Panc1 (cell line): ENCODE measurements around the gene BNIP3. TPM values are rescaled to one million over a fixed set of nuclear protein-coding genes. Genes with fewer than 3 reads are reported as not detected.

Experiments used
- ATAC-seq: fragments of 200-7000 bp; cut with Tn5 transposase; 2 replicates; pipeline ENCODE4 v1.9.1; 2020; ENCODE audit warnings: mild to moderate bottlenecking, moderate library complexity
- BruUV-seq: library from RNA; stranded (reverse); fragments of 400-500 nt; replicated peaks from 2 replicates; lab custom pipeline; 2021; lab: Mats Ljungman, UMichigan
- CTCF ChIA-PET: fragments of 300-600 bp; sonication (Branson Sonifier 250); formaldehyde crosslinking; loops from one replicate; lab custom pipeline; 2022; ENCODE audit warnings: antibody characterized with exemption; lab: Charles Lee
- POLR2A ChIA-PET: fragments of 300-600 bp; sonication (Branson Sonifier 250); formaldehyde crosslinking; loops from one replicate; lab custom pipeline; 2022; ENCODE audit warnings: antibody characterized with exemption; lab: Charles Lee
- DNase-seq: peaks from one replicate; pipeline ENCODE4 v3.0.0-alpha.2; 2010; ENCODE audit warnings: low read depth, low spot score
- H3K27ac ChIP-seq: 2 replicates; pipeline ENCODE4 v1.5.1; 2011; ENCODE audit warnings: mild to moderate bottlenecking, low read length, inconsistent platforms
- H3K27me3 ChIP-seq: fragments of 200-500 bp; sonication (Bioruptor generic); 2 replicates; pipeline ENCODE4 v1.6.0; 2014; ENCODE audit warnings: low read length, inconsistent platforms; ENCODE audit not compliant: control insufficient read depth, insufficient read depth
- H3K36me3 ChIP-seq: fragments of 200-500 bp; sonication (Bioruptor generic); 2 replicates; pipeline ENCODE4 v1.5.1; 2014; ENCODE audit warnings: inconsistent platforms, mild to moderate bottlenecking, low read length, moderate library complexity; ENCODE audit not compliant: control insufficient read depth, insufficient read depth
- H3K4me1 ChIP-seq: 2 replicates; pipeline ENCODE4 v1.5.1; 2011; ENCODE audit warnings: inconsistent platforms, mild to moderate bottlenecking, low read length, moderate library complexity; ENCODE audit not compliant: control insufficient read depth, insufficient read depth
- H3K4me3 ChIP-seq, 2 experiments: 2 replicates each; pipeline ENCODE4 v1.5.1; 2011 to 2012; ENCODE audit warnings: low read depth in 2 of 2, low read length in 2 of 2, mild to moderate bottlenecking in 2 of 2, inconsistent platforms in 1 of 2, moderate library complexity in 1 of 2
- H3K9me3 ChIP-seq: fragments of 200-500 bp; sonication (Bioruptor generic); 2 replicates; pipeline ENCODE4 v1.5.1; 2014; ENCODE audit warnings: low read depth, mild to moderate bottlenecking, inconsistent platforms, low read length, moderate library complexity; ENCODE audit not compliant: control insufficient read depth, insufficient read depth
- POLR2AphosphoS5 ChIP-seq: IDR thresholded peaks from 2 replicates; pipeline ENCODE4 v1.6.1; 2012; ENCODE audit warnings: mild to moderate bottlenecking, low read depth, low read length, moderate library complexity
- SIN3A ChIP-seq: IDR thresholded peaks from 2 replicates; pipeline ENCODE4 v1.6.1; 2012; ENCODE audit warnings: low read depth, mild to moderate bottlenecking, low read length, moderate library complexity, borderline replicate concordance; ENCODE audit not compliant: insufficient read depth
- TCF7L2 ChIP-seq: IDR thresholded peaks from 2 replicates; pipeline ENCODE4 v1.6.1; 2011; ENCODE audit warnings: mild to moderate bottlenecking, low read depth, low read length, inconsistent platforms
- in situ Hi-C: cut with HindIII; loops from 2 replicates; pipeline ENCODE4 v1.10.0; 2016; ENCODE audit warnings: low sequenced_read_pairs, low pct_unique_long_range_greater_than_20kb
- intact Hi-C: fragments of 100-400 bp; cut with micrococcal nuclease; formaldehyde crosslinking; loops from one replicate; pipeline ENCODE4 v1.10.0; 2022; ENCODE audit not compliant: unreplicated experiment
- total RNA-seq: library from RNA; stranded (reverse); gene quantifications from one replicate; pipeline ENCODE4 v1.2.1, GENCODE V29; 2021; ENCODE audit not compliant: unreplicated experiment
- TF ChIP-seq, protein P1 (sequence below), 2 experiments: IDR thresholded peaks; 2 replicates each; pipeline ENCODE4 v1.6.1; 2011 to 2012; ENCODE audit warnings: low read depth in 2 of 2, control low read depth in 1 of 2, low read length in 1 of 2, mild to moderate bottlenecking in 1 of 2, moderate library complexity in 1 of 2; ENCODE audit not compliant: insufficient read depth in 1 of 2
- TF ChIP-seq, protein P2 (sequence below): fragments of 450-650 bp; IDR thresholded peaks from 2 replicates; pipeline ENCODE4 v1.5.1; 2017; ENCODE audit warnings: mild to moderate bottlenecking

The BNIP3 gene
- total RNA-seq, 1 experiment from 2014 or later: 67.8 TPM

DNA sequence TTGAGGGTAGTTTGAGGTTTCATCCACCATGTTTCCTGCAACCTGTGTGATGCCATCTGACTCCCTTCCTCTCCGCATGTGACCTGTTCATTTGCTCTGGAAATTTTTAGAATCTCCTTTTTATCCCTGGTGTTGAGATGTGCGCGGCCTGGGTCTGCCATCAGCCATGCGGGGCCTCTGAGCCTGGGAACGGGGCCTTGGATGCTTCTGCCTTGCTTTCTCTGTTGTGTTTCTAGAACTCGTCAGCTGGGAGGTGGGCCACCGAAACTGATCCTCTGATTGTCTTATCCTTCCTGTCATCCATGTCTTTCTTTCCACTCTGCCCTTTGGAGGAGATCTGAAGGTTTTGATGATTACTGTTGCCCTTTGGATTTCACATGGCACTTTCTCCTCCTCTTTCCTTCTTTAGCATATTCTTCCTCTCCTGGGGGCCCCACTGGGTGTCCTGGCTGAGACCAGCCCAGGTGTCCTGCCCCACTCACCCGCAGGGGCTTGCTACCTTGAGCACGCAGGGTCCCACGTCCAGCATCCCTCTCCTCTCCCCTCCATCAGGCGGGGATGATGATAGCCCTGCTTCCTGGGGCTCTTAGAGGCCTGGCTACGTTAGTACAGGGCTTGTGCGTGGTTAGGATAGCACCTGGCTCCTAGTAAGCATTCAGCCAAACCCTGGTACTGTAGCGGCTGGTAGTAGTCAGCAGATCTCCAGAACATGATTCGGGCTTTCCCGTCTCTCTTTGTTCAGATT is 51.0 kb downstream of the BNIP3 start:
- Histone ChIP-seq H3K4me3 (no peak overlapping the region), H3K36me3 (no peaks in the 10 kb centered on the region), H3K9me3 (no peaks in the 10 kb centered on the region), H3K4me1 (peaks cover 10% of the 10 kb centered on the region; the same call in 1 of the 2 replicates), H3K27ac (no peak overlapping the region), H3K27me3 (no peaks in the 10 kb centered on the region)
- TF ChIP-seq, protein P1, sequence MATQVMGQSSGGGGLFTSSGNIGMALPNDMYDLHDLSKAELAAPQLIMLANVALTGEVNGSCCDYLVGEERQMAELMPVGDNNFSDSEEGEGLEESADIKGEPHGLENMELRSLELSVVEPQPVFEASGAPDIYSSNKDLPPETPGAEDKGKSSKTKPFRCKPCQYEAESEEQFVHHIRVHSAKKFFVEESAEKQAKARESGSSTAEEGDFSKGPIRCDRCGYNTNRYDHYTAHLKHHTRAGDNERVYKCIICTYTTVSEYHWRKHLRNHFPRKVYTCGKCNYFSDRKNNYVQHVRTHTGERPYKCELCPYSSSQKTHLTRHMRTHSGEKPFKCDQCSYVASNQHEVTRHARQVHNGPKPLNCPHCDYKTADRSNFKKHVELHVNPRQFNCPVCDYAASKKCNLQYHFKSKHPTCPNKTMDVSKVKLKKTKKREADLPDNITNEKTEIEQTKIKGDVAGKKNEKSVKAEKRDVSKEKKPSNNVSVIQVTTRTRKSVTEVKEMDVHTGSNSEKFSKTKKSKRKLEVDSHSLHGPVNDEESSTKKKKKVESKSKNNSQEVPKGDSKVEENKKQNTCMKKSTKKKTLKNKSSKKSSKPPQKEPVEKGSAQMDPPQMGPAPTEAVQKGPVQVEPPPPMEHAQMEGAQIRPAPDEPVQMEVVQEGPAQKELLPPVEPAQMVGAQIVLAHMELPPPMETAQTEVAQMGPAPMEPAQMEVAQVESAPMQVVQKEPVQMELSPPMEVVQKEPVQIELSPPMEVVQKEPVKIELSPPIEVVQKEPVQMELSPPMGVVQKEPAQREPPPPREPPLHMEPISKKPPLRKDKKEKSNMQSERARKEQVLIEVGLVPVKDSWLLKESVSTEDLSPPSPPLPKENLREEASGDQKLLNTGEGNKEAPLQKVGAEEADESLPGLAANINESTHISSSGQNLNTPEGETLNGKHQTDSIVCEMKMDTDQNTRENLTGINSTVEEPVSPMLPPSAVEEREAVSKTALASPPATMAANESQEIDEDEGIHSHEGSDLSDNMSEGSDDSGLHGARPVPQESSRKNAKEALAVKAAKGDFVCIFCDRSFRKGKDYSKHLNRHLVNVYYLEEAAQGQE (IDR thresholded peaks at IDR 0.05; ENCODE audit: insufficient read depth in 1 of 2, low read depth in 2 of 2, low read length in 1 of 2): no peak
- ATAC-seq (no peak), DNase-seq (no peak)
- no TSS peak for BruUV-seq
- intact Hi-C loops: no loop called here
- ChIA-PET CTCF (no interaction called here), POLR2A (no interaction called here)
- in situ Hi-C loops: no loop called here

DNA sequence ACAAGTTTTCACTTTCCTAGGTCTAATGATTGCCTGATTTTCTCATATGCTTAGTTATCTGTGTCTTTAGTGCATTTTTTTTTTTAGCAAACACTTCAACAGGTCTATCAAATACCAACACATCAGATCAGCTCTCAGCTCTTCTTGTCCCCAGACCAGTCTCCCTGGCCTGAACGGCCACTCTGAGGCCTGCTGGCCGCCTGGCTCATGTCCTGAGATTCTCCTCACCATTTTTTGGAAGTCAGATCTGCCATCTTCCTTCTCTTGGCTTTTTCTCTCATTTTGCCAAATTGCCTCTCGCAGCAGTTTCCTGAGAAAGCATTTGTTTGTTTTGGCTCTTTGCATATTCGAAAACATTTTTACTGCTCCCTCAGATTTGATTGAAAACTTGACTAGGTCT is 51.6 kb downstream of the BNIP3 start:
- no peaks in the 10 kb centered on the region for H3K27me3 ChIP-seq
- CTCF ChIA-PET: interaction anchor here (1.4 kb wide), 1 partner anchor 45 kb away, joined by 3 read pairs; no protein-coding TSS in a partner anchor

More for the DNA sequence above, 51.6 kb downstream of the BNIP3 start:
- no peaks in the 10 kb centered on the region for H3K36me3 ChIP-seq
- in situ Hi-C loops (no loop called here), intact Hi-C loops (no loop called here)
- BruUV-seq: no TSS peak
- TF ChIP-seq POLR2AphosphoS5 (no peak), TCF7L2 (no peak), SIN3A (no peak)
- TF ChIP-seq, protein P2, sequence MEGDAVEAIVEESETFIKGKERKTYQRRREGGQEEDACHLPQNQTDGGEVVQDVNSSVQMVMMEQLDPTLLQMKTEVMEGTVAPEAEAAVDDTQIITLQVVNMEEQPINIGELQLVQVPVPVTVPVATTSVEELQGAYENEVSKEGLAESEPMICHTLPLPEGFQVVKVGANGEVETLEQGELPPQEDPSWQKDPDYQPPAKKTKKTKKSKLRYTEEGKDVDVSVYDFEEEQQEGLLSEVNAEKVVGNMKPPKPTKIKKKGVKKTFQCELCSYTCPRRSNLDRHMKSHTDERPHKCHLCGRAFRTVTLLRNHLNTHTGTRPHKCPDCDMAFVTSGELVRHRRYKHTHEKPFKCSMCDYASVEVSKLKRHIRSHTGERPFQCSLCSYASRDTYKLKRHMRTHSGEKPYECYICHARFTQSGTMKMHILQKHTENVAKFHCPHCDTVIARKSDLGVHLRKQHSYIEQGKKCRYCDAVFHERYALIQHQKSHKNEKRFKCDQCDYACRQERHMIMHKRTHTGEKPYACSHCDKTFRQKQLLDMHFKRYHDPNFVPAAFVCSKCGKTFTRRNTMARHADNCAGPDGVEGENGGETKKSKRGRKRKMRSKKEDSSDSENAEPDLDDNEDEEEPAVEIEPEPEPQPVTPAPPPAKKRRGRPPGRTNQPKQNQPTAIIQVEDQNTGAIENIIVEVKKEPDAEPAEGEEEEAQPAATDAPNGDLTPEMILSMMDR: no peak
- TF ChIP-seq, protein P1 (IDR thresholded peaks at IDR 0.05; ENCODE audit: insufficient read depth in 1 of 2, low read depth in 2 of 2, low read length in 1 of 2): no peak
- H3K4me3 ChIP-seq: no peak overlapping the region
- ATAC-seq (no peak), DNase-seq (no peak)
- H3K27ac ChIP-seq: no peak overlapping the region
- POLR2A ChIA-PET: no interaction called here
- H3K9me3 ChIP-seq: no peaks in the 10 kb centered on the region
- H3K4me1 ChIP-seq: peaks cover 10% of the 10 kb centered on the region; the same call in 1 of the 2 replicates
